Measurements from ENCODE around the gene TFF2. TPM values are rescaled to one million over a fixed set of nuclear protein-coding genes. Genes with fewer than 3 reads are reported as not detected.

TFF2 gene
- polyA plus RNA-seq, 1 donor (not counting 4 experiments of a cell fraction or from before 2014, with no cell fraction given) = not detected

- Histone ChIP-seq H3K36me3 (ENCODE audit: control insufficient read depth in 2 of 2, extremely low read depth in 1 of 2, insufficient read depth in 2 of 2, low read length in 2 of 2) (no peaks in the 10 kb centered on the region), H3K79me2 (ENCODE audit: control insufficient read depth, insufficient read depth, low read length) (no peaks in the 10 kb centered on the region), H3K27ac (ENCODE audit: control insufficient read depth, insufficient read depth, low read length) (no peak overlapping the region), H3K9me3 (ENCODE audit: control insufficient read depth, low read depth, low read length) (peaks cover 1% of the 10 kb centered on the region), H3K4me3 (ENCODE audit: control insufficient read depth in 2 of 3, extremely low read depth in 1 of 3, insufficient read depth in 2 of 3, low read depth in 1 of 3, low read length in 3 of 3) (no peak overlapping the region), H3K4me2 (ENCODE audit: control insufficient read depth, extremely low read depth, insufficient read depth, low read depth, low read length) (no peak overlapping the region), H4K20me1 (ENCODE audit: control insufficient read depth, extremely low read depth, insufficient read depth, low read length) (no peaks in the 10 kb centered on the region), H3K9me1 (ENCODE audit: control insufficient read depth, extremely low read depth, insufficient read depth, low read length) (no peaks in the 10 kb centered on the region), H3K9ac (ENCODE audit: control insufficient read depth, extremely low read depth, insufficient read depth, low read length) (no peak overlapping the region), H3K27me3 (ENCODE audit: control insufficient read depth, extremely low read depth, insufficient read depth, low read length) (no peaks in the 10 kb centered on the region), H3K4me1 (ENCODE audit: control insufficient read depth, extremely low read depth, insufficient read depth, low read length) (no peaks in the 10 kb centered on the region), H2AFZ (ENCODE audit: control insufficient read depth, low read length) (no peak overlapping the region)
- TF ChIP-seq EZH2 (IDR thresholded peaks at IDR 0.05; ENCODE audit: low read length) (no peak), CTCF (optimal IDR thresholded peaks at IDR 0.05 in 1 of 3, IDR thresholded peaks at IDR 0.05 in 1 of 3, conservative IDR thresholded peaks at IDR 0.05 in 1 of 3; ENCODE audit: extremely low read depth in 1 of 3, insufficient read depth in 2 of 3, low read length in 3 of 3) (no peak)
- DNase-seq (ENCODE audit: low read depth, low spot score) (no peak), FAIRE-seq (no peak)
- dilution Hi-C loops (cut with MboI; ENCODE audit: extremely low pct_ligation_motif_present, low sequenced_read_pairs) = no loop called here
Observed at GRCh38 chr21:42351626-42352440, 1.0 kb upstream of the TFF2 start.

DNA sequence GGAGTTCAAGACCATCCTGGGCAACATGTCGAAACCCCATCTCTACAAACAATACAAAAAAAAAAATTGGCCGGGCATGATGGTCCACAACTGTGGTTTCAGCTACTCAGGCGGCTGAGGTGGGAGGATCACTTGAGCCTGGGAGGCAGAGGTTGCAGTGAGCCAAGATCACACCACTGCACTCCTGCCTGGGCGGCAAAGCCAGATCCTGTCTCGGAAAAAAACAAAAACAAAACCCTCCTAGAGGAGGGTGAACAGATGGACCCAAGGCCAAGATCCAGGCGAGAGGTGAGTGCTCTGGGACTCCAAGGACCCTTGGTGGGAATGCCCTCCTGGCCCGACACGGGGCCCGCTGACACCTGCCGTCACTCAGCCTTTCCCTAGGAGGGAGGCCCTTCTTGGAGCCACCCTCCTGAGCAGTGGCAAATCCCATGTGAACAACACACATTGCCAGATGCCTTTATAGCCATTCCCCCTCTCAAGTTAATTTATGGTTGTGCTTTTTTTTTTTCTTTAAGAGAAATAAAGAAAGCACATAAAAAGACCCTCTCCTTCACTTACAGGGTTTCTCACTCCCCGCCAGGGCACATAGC lies 380 bp downstream of the TFF2 start:
- no peak overlapping the region for H3K9ac ChIP-seq (ENCODE audit: control insufficient read depth, extremely low read depth, insufficient read depth, low read length)
- no peak overlapping the region for H3K27ac ChIP-seq (ENCODE audit: control insufficient read depth, insufficient read depth, low read length)
- DNase-seq (ENCODE audit: low read depth, low spot score) (no peak), FAIRE-seq (no peak)
- no peaks in the 10 kb centered on the region for H3K27me3 ChIP-seq (ENCODE audit: control insufficient read depth, extremely low read depth, insufficient read depth, low read length)
- H3K4me1 ChIP-seq (ENCODE audit: control insufficient read depth, extremely low read depth, insufficient read depth, low read length) = no peaks in the 10 kb centered on the region
- no peak overlapping the region for H2AFZ ChIP-seq (ENCODE audit: control insufficient read depth, low read length)
- H3K9me1 ChIP-seq (ENCODE audit: control insufficient read depth, extremely low read depth, insufficient read depth, low read length) = no peaks in the 10 kb centered on the region
- H3K36me3 ChIP-seq (ENCODE audit: control insufficient read depth in 2 of 2, extremely low read depth in 1 of 2, insufficient read depth in 2 of 2, low read length in 2 of 2) = no peaks in the 10 kb centered on the region
- H3K4me3 ChIP-seq (ENCODE audit: control insufficient read depth in 2 of 3, extremely low read depth in 1 of 3, insufficient read depth in 2 of 3, low read depth in 1 of 3, low read length in 3 of 3) = no peak overlapping the region
- H3K4me2 ChIP-seq (ENCODE audit: control insufficient read depth, extremely low read depth, insufficient read depth, low read depth, low read length) = no peak overlapping the region
- no peak for TF ChIP-seq EZH2 (IDR thresholded peaks at IDR 0.05; ENCODE audit: low read length)
- TF ChIP-seq CTCF (optimal IDR thresholded peaks at IDR 0.05 in 1 of 3, IDR thresholded peaks at IDR 0.05 in 1 of 3, conservative IDR thresholded peaks at IDR 0.05 in 1 of 3; ENCODE audit: extremely low read depth in 1 of 3, insufficient read depth in 2 of 3, low read length in 3 of 3) = no peak
- no peaks in the 10 kb centered on the region for H3K79me2 ChIP-seq (ENCODE audit: control insufficient read depth, insufficient read depth, low read length)
- dilution Hi-C loops (cut with MboI; ENCODE audit: extremely low pct_ligation_motif_present, low sequenced_read_pairs) = no loop called here
- H4K20me1 ChIP-seq (ENCODE audit: control insufficient read depth, extremely low read depth, insufficient read depth, low read length) = no peaks in the 10 kb centered on the region
- H3K9me3 ChIP-seq (ENCODE audit: control insufficient read depth, low read depth, low read length) = no peaks in the 10 kb centered on the region

All from keratinocyte (primary cell).